Lower leg skin (tissue), 4 donors: ENCODE results near the gene SNX24. TPM values are rescaled to one million over a fixed set of nuclear protein-coding genes. Genes with fewer than 3 reads are reported as not detected.

ENCODE experiments used
- DNase-seq, 2 donors: peaks; one replicate each; pipeline ENCODE4 v3.0.0-alpha.2; 2019; ENCODE audit warnings: low spot score in 2 of 2
- H3K4me3 ChIP-seq: fragments of 200-600 bp; sonication (generic); 2 replicates; pipeline ENCODE4 v1.5.1; 2017; ENCODE audit warnings: mild to moderate bottlenecking, low read depth; ENCODE audit not compliant: poor library complexity, severe bottlenecking
- CTCF ChIP-seq, 3 donors: fragments of 450-650 bp; IDR thresholded peaks; one replicate each; pipeline ENCODE4 v1.5.1; 2016; ENCODE audit warnings: antibody characterized with exemption in 3 of 3, mild to moderate bottlenecking in 3 of 3, moderate library complexity in 2 of 3
- POLR2A ChIP-seq, 2 donors: fragments of 450-650 bp; IDR thresholded peaks; one replicate each; pipeline ENCODE4 v1.6.1; 2016 to 2017; ENCODE audit warnings: antibody characterized with exemption in 2 of 2, mild to moderate bottlenecking in 1 of 2, moderate library complexity in 1 of 2
- WGBS, 2 donors: methylation state at CpG; one replicate each; pipeline ENCODE4 v1.1.5; 2018; 5-methylcytosine and 5-hydroxymethylcytosine counted together
- intact Hi-C: fragments of 100-400 bp; cut with DNase I; formaldehyde crosslinking; loops from one replicate; pipeline ENCODE4 v1.15.0; 2023; ENCODE audit warnings: low total_unique reads
- total RNA-seq, 4 donors: library from RNA; depleted of rRNA; stranded (reverse); fragments of >200 nt; gene quantifications; one replicate each; pipeline ENCODE4 v1.1.0, GENCODE V29; 2016

Gene SNX24
- total RNA-seq, 4 donors from 2014 or later: 20.1 to 28.1 (median 20.9) TPM

- intact Hi-C loops: no loop called here
- TF ChIP-seq POLR2A (IDR thresholded peaks at IDR 0.05): no peak
- TF ChIP-seq CTCF (IDR thresholded peaks at IDR 0.05): no peak
- no peak for DNase-seq
- WGBS, 2 donors: 72 to 87% methylated on average over 2 of the region's 2 CpGs
- H3K4me3 ChIP-seq: no peak overlapping the region
These were observed 17.8 kb downstream of the SNX24 start for GRCh38 chr5:122863240-122863639.

GRCh38 chr5:122863721-122864120, 18.3 kb downstream of the SNX24 start:
- WGBS, 2 donors: 84% methylated on average over 4 of the region's 4 CpGs
- no peak for DNase-seq
- TF ChIP-seq CTCF (IDR thresholded peaks at IDR 0.05) (no peak), POLR2A (IDR thresholded peaks at IDR 0.05) (no peak)
- intact Hi-C loops: no loop called here
- no peak overlapping the region for H3K4me3 ChIP-seq

- no peak for TF ChIP-seq POLR2A (IDR thresholded peaks at IDR 0.05)
- 82 to 92% methylated on average over 6 of the region's 6 CpGs for WGBS, 2 donors
- intact Hi-C loops: no loop called here
- no peak for DNase-seq
- H3K4me3 ChIP-seq: no peak overlapping the region
These were observed 19.0 kb downstream of the SNX24 start for GRCh38 chr5:122864400-122864799.

GRCh38 chr5:122864842-122865241, 19.4 kb downstream of the SNX24 start:
- WGBS, 2 donors: 85 to 95% methylated on average over 1 of the region's 1 CpG
- intact Hi-C loops: no loop called here
- no peak for DNase-seq
- H3K4me3 ChIP-seq: no peak overlapping the region
- TF ChIP-seq POLR2A (IDR thresholded peaks at IDR 0.05) (no peak), CTCF (IDR thresholded peaks at IDR 0.05) (no peak)

GRCh38 chr5:122870219-122870856, 24.9 kb downstream of the SNX24 start:
- intact Hi-C loops: no loop called here
- no peak for DNase-seq
- TF ChIP-seq POLR2A (IDR thresholded peaks at IDR 0.05) (no peak), CTCF (IDR thresholded peaks at IDR 0.05) (no peak)
- no peak overlapping the region for H3K4me3 ChIP-seq
- WGBS, 2 donors: 52 to 78% methylated on average over 7 of the region's 7 CpGs

- intact Hi-C loops: no loop called here
- no peak for TF ChIP-seq CTCF (IDR thresholded peaks at IDR 0.05)
- H3K4me3 ChIP-seq: no peak overlapping the region
- no peak for DNase-seq
- 63 to 73% methylated on average over 8 of the region's 8 CpGs for WGBS, 2 donors
These were observed 26.2 kb downstream of the SNX24 start for GRCh38 chr5:122871661-122872060.
